ENCODE measurements around the gene TMEM135. TPM values are rescaled to one million over a fixed set of nuclear protein-coding genes. Genes with fewer than 3 reads are reported as not detected.
"Not testable (repeated sequence)": the region's sequence is repeated elsewhere in the genome, so short reads cannot be mapped to it uniquely, and the experiment has no call there.

TMEM135 gene
- total RNA-seq, 1 donor from 2014 or later = 16.4 TPM

DNA sequence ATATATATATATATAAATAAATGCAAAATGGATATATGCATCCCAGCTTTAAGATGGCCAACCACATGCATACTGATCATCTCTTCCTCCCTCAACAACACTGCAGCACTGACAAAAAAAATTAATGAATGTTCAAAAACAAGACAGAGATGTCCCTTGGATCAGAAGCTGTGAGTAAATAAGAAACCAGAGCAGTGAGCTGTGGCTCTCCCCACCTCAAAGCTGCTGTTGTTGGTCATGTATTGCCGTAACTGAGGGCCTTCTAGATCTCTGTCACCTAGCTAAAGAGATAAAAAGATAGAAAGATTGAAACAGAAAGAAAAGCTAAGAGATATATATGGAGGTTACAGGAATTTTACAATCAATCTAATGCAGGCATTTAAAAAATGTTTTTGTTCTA lies 15.5 kb upstream of the TMEM135 start:
- H3K4me1 ChIP-seq = peaks cover 17% of the 10 kb centered on the region
- intact Hi-C loops (cut with micrococcal nuclease) = no loop called here
- peaks cover 10% of the 10 kb centered on the region for H3K9me3 ChIP-seq (replicated peaks)
- TF ChIP-seq, protein P1, sequence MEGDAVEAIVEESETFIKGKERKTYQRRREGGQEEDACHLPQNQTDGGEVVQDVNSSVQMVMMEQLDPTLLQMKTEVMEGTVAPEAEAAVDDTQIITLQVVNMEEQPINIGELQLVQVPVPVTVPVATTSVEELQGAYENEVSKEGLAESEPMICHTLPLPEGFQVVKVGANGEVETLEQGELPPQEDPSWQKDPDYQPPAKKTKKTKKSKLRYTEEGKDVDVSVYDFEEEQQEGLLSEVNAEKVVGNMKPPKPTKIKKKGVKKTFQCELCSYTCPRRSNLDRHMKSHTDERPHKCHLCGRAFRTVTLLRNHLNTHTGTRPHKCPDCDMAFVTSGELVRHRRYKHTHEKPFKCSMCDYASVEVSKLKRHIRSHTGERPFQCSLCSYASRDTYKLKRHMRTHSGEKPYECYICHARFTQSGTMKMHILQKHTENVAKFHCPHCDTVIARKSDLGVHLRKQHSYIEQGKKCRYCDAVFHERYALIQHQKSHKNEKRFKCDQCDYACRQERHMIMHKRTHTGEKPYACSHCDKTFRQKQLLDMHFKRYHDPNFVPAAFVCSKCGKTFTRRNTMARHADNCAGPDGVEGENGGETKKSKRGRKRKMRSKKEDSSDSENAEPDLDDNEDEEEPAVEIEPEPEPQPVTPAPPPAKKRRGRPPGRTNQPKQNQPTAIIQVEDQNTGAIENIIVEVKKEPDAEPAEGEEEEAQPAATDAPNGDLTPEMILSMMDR (IDR thresholded peaks at IDR 0.05; ENCODE audit: borderline replicate concordance) = no peak
- H3K4me3 ChIP-seq = no peak overlapping the region
- no peaks in the 10 kb centered on the region for H3K27me3 ChIP-seq (ENCODE audit: low read depth)
- H3K36me3 ChIP-seq = no peaks in the 10 kb centered on the region
- no peak for DNase-seq
- no peak overlapping the region for H3K27ac ChIP-seq (replicated peaks)

DNA sequence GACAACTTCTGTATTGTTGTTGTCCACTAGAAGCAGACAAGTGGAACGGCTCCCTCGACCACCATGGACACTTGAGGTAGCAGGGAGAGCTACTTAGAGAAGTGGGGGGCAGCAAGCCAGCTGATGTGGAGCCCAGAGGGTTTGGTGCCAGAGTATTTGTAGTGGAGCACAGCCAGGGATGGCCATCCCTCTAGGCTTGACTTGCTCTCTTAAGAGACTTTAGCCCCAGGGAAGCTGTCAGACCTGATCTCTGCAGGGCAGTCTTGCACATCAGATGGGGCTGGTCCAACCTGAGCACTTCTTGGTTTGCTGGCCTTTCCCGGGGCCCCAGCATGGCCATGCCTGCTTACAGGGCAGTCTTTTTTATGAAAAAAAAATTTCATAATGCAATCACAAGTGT lies 15.0 kb upstream of the TMEM135 start:
- TF ChIP-seq, protein P1 (IDR thresholded peaks at IDR 0.05; ENCODE audit: borderline replicate concordance) = no peak
- Histone ChIP-seq H3K36me3 (no peaks in the 10 kb centered on the region), H3K4me1 (peaks cover 17% of the 10 kb centered on the region), H3K4me3 (no peak overlapping the region), H3K9me3 (replicated peaks) (peaks cover 10% of the 10 kb centered on the region), H3K27ac (replicated peaks) (no peak overlapping the region), H3K27me3 (ENCODE audit: low read depth) (no peaks in the 10 kb centered on the region)
- no peak for DNase-seq
- intact Hi-C loops (cut with micrococcal nuclease) = no loop called here

DNA sequence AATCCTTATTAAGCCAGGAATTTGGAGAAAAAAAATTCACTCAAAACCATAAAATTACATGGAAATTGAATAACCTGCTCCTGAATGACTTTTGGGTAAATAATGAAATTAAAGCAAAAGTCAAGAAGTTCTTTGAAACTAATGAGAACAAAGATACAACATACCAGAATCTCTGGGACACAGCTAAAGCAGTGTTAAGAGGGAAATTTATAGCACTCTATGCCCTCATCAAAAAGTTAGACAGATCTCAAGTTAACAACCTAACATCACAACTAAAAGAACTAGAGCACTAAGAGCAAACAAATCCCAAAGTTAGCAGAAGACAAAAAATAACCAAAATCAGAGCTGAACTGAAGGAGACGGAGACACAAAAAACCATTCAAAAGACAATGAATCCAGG lies 11.3 kb upstream of the TMEM135 start:
- H3K9me3 ChIP-seq (replicated peaks); H3K4me3 ChIP-seq; intact Hi-C loops (cut with micrococcal nuclease); H3K4me1 ChIP-seq; H3K27ac ChIP-seq (replicated peaks); H3K36me3 ChIP-seq; DNase-seq; H3K27me3 ChIP-seq (ENCODE audit: low read depth): not testable (repeated sequence)

DNA sequence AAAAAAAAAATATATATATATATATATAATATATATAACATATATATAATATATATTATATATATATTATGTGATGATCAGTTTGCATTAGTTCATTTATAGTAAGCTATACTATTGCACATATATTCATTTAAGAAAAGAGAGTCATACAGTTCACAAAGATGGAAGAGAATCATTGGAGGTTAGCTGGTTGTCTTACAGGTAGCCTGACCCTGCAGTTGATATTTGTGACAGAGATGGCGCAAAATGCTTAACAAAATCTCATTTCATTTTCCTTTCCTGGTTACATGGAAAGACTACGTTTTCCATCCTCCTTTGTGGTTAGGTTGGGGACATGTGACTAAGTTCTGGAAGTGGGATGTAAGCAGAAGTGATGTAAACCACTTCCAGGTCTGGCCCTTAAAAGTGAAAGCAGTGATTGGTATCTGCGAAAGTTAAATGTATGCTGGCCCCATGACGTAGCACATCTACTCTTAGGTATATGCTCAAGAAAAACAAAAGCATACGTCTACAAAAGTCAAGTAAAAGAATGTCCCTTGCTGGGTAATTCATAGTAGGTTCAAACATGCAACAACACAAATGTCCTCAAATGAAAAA lies 7.2 kb upstream of the TMEM135 start:
- TF ChIP-seq, protein P1 (IDR thresholded peaks at IDR 0.05; ENCODE audit: borderline replicate concordance) = no peak
- Histone ChIP-seq H3K9me3 (replicated peaks) (peaks cover 10% of the 10 kb centered on the region), H3K36me3 (no peaks in the 10 kb centered on the region), H3K4me1 (no peaks in the 10 kb centered on the region), H3K27ac (replicated peaks) (no peak overlapping the region), H3K27me3 (ENCODE audit: low read depth) (no peaks in the 10 kb centered on the region), H3K4me3 (no peak overlapping the region)
- intact Hi-C loops (cut with micrococcal nuclease) = no loop called here
- no peak for DNase-seq

DNA sequence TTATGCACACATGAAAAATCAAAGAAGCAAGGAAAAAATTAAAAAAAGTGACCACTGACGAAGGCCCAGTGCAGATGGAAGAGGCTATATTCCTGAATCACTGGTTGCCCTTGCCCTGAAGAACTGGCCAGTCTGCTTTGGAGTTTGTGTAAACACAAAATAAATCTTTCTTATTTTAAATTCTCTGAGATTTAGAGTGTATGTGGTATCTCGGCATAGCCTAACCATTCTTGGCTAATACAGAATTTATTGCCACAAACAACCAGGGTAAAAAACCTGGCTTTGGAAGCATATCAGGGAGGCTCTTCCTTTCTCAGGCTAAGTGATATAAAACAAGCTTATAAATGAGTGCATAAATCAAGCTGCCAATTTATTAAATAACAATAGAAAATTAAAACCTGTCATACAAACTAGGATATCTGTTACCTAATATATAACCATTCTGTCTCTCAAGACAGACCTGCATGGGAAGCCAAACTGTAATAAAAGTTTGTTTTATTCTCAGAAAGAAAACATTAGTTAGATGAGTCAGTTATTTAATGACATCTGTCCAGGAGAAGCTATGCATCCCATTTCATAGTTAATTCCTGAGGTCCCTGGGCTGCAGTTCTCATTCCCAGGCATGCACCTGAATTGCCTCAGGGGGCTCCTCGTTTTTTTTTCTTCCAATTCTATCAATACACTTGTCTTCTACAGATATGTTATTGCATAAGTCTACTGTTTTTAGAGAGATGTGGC lies 6.1 kb upstream of the TMEM135 start:
- Histone ChIP-seq H3K9me3 (replicated peaks) (peaks cover 1% of the 10 kb centered on the region), H3K27me3 (ENCODE audit: low read depth) (no peaks in the 10 kb centered on the region), H3K27ac (replicated peaks) (no peak overlapping the region), H3K36me3 (no peaks in the 10 kb centered on the region), H3K4me1 (no peaks in the 10 kb centered on the region), H3K4me3 (no peak overlapping the region)
- TF ChIP-seq, protein P1 (IDR thresholded peaks at IDR 0.05; ENCODE audit: borderline replicate concordance) = no peak
- intact Hi-C loops (cut with micrococcal nuclease) = no loop called here
- no peak for DNase-seq

DNA sequence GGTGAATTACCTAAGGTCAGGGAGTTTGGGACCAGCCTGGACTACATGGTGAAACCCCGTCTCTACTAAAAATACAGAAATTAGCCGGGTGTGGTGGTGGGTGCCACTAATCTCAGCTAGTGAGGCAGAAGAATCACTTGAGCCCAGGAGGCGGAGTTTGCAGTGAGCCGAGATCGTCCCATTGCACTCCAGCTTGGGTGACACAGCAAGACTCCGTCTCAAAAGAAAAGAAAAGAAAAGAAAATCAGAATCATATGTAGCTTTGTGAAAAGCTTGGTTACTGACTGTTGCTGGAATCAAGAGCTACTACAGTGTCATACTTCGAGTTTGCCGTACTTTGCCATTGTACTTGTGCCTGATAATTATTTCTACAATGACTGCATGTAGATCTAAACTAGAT lies 4.2 kb upstream of the TMEM135 start:
- TF ChIP-seq, protein P1 (IDR thresholded peaks at IDR 0.05; ENCODE audit: borderline replicate concordance) = no peak
- no peaks in the 10 kb centered on the region for H3K36me3 ChIP-seq
- H3K27ac ChIP-seq (replicated peaks) = no peak overlapping the region
- DNase-seq = no peak
- no peak overlapping the region for H3K4me3 ChIP-seq
- H3K9me3 ChIP-seq (replicated peaks) = no peaks in the 10 kb centered on the region
- peaks cover 17% of the 10 kb centered on the region for H3K4me1 ChIP-seq
- intact Hi-C loops (cut with micrococcal nuclease) = no loop called here
- no peaks in the 10 kb centered on the region for H3K27me3 ChIP-seq (ENCODE audit: low read depth)
